Smooth muscle cell (in vitro differentiated cells): ENCODE results near the gene SPIN2B. TPM values are rescaled to one million over a fixed set of nuclear protein-coding genes. Genes with fewer than 3 reads are reported as not detected.
"Not testable (repeated sequence)": the region's sequence is repeated elsewhere in the genome, so short reads cannot be mapped to it uniquely, and the experiment has no call there.

Experiments
- DNase-seq: peaks from one replicate; lab custom pipeline; 2025; ENCODE audit not compliant: unreplicated experiment; lab: John Stamatoyannopoulos, UW
- H2AFZ ChIP-seq: fragments of 200-600 bp; sonication (generic); 2 replicates; pipeline ENCODE4 v1.6.0; 2016; ENCODE audit warnings: antibody characterized with exemption, low read depth, mild to moderate bottlenecking
- H3F3A ChIP-seq: fragments of 200-600 bp; sonication (generic); 2 replicates; pipeline ENCODE4 v1.6.0; 2017; ENCODE audit warnings: antibody characterized with exemption, low read depth
- H3K27ac ChIP-seq: fragments of 200-600 bp; sonication (generic); 2 replicates; pipeline ENCODE4 v1.5.1; 2016; ENCODE audit warnings: low read depth, mild to moderate bottlenecking
- H3K27me3 ChIP-seq: fragments of 200-600 bp; sonication (generic); 2 replicates; pipeline ENCODE4 v1.6.1; 2016; ENCODE audit warnings: low read depth, mild to moderate bottlenecking
- H3K36me3 ChIP-seq: fragments of 200-600 bp; sonication (generic); 2 replicates; pipeline ENCODE4 v1.5.1; 2016; ENCODE audit warnings: low read depth
- H3K4me1 ChIP-seq: fragments of 200-600 bp; sonication (generic); 2 replicates; pipeline ENCODE4 v1.5.1; 2016; ENCODE audit warnings: low read depth
- H3K4me2 ChIP-seq: fragments of 200-600 bp; sonication (generic); 2 replicates; pipeline ENCODE4 v1.6.0; 2016; ENCODE audit warnings: mild to moderate bottlenecking
- H3K4me3 ChIP-seq: fragments of 200-600 bp; sonication (generic); 2 replicates; pipeline ENCODE4 v1.5.1; 2016; ENCODE audit warnings: mild to moderate bottlenecking
- H3K79me2 ChIP-seq: fragments of 200-600 bp; sonication (generic); 2 replicates; pipeline ENCODE4 v1.6.0; 2016; ENCODE audit warnings: low read depth, mild to moderate bottlenecking
- H3K9ac ChIP-seq: fragments of 200-600 bp; sonication (generic); 2 replicates; pipeline ENCODE4 v1.6.0; 2016; ENCODE audit warnings: low read depth
- H3K9me3 ChIP-seq: fragments of 200-600 bp; sonication (generic); replicated peaks from 2 replicates; pipeline ENCODE4 v1.5.1; 2016; ENCODE audit warnings: low read depth
- H4K20me1 ChIP-seq: fragments of 200-600 bp; sonication (generic); 2 replicates; pipeline ENCODE4 v1.6.0; 2016; ENCODE audit warnings: low read depth
- CTCF ChIP-seq: fragments of 200-600 bp; sonication (generic); IDR thresholded peaks from 2 replicates; pipeline ENCODE4 v1.5.1; 2017; ENCODE audit warnings: borderline replicate concordance, mild to moderate bottlenecking, antibody characterized with exemption; ENCODE audit not compliant: insufficient read depth, poor library complexity, severe bottlenecking
- WGBS: methylation state at CpG from one replicate; pipeline ENCODE4 v1.1.7; 2016; ENCODE audit warnings: low lambda C conversion rate; 5-methylcytosine and 5-hydroxymethylcytosine counted together
- polyA plus RNA-seq: library from polyadenylated mRNA; unstranded; fragments of >200 nt; fragmentation: Nextera tagmentation; extraction: Ambion mirVana; gene quantifications from 2 replicates; pipeline ENCODE4 v1.2.1, GENCODE V29; 2016
- total RNA-seq: library from RNA; depleted of rRNA; stranded (reverse); fragments of >200 nt; gene quantifications from 2 replicates; pipeline ENCODE4 v1.2.3, GENCODE V29; 2014

SPIN2B gene
- total RNA-seq (2.8 and 3.6 TPM in 2 replicates), polyA plus RNA-seq (4.3 and 7.6 TPM in 2 replicates)

- peak; percentile 24 for DNase-seq
Observed at GRCh38 chrX:57121162-57121755, at the start of gene SPIN2B. SPIN2B (minus strand) TSS chrX:57121548.

GRCh38 chrX:57156397-57157049 is 35.2 kb upstream of the SPIN2B start:
- Histone ChIP-seq H3K27ac (no peak overlapping the region), H3K4me3 (no peak overlapping the region), H3F3A (no peaks in the 10 kb centered on the region), H3K4me2 (no peak overlapping the region), H4K20me1 (no peaks in the 10 kb centered on the region), H3K36me3 (no peaks in the 10 kb centered on the region), H2AFZ (no peak overlapping the region), H3K27me3 (no peaks in the 10 kb centered on the region), H3K79me2 (no peaks in the 10 kb centered on the region), H3K4me1 (no peaks in the 10 kb centered on the region), H3K9ac (no peak overlapping the region), H3K9me3 (no peaks in the 10 kb centered on the region)
- DNase-seq: no peak
- 70% methylated on average over 5 of the region's 5 CpGs for WGBS
- peak; percentile 33 for TF ChIP-seq CTCF

More at GRCh38 chrX:57121162-57121755, at the start of gene SPIN2B:
- H4K20me1 ChIP-seq: no peaks in the 10 kb centered on the region
- no peak for TF ChIP-seq CTCF
- H3K27ac ChIP-seq: peak within 1 kb of the TSS; percentile 53
- no peaks in the 10 kb centered on the region for H3K36me3 ChIP-seq
- no peaks in the 10 kb centered on the region for H3K27me3 ChIP-seq
- no peaks in the 10 kb centered on the region for H3K9me3 ChIP-seq
- H3K9ac ChIP-seq: peak within 1 kb of the TSS; percentile 57
- no peaks in the 10 kb centered on the region for H3K79me2 ChIP-seq
- peak within 1 kb of the TSS; percentile 73 for H3K4me3 ChIP-seq
- WGBS: 47% methylated on average over 43 of the region's 43 CpGs
- H3F3A ChIP-seq: no peaks in the 10 kb centered on the region
- peak within 1 kb of the TSS; percentile 73 for H2AFZ ChIP-seq
- H3K4me1 ChIP-seq: no peaks in the 10 kb centered on the region
- H3K4me2 ChIP-seq: peak within 1 kb of the TSS; percentile 80

GRCh38 chrX:57155171-57155570 is 33.8 kb upstream of the SPIN2B start:
- H3K4me1 ChIP-seq: no peaks in the 10 kb centered on the region
- H3K79me2 ChIP-seq: no peaks in the 10 kb centered on the region
- H3K9ac ChIP-seq: no peak overlapping the region
- H3K4me2 ChIP-seq: no peak overlapping the region
- H3K27me3 ChIP-seq: no peaks in the 10 kb centered on the region
- DNase-seq: no peak
- no peaks in the 10 kb centered on the region for H3K36me3 ChIP-seq
- no peaks in the 10 kb centered on the region for H3K9me3 ChIP-seq
- no peak overlapping the region for H3K27ac ChIP-seq
- no peaks in the 10 kb centered on the region for H3F3A ChIP-seq
- no peaks in the 10 kb centered on the region for H4K20me1 ChIP-seq
- 73% methylated on average over 2 of the region's 2 CpGs for WGBS
- H2AFZ ChIP-seq: no peak overlapping the region
- H3K4me3 ChIP-seq: no peak overlapping the region
- TF ChIP-seq CTCF: no peak

- H3K4me3 ChIP-seq, H3K27ac ChIP-seq, H2AFZ ChIP-seq, H3K4me1 ChIP-seq, H3K27me3 ChIP-seq, H3K4me2 ChIP-seq, H3F3A ChIP-seq, H3K79me2 ChIP-seq, DNase-seq, H3K9ac ChIP-seq, H4K20me1 ChIP-seq, H3K9me3 ChIP-seq, H3K36me3 ChIP-seq: not testable (repeated sequence)
- 86% methylated on average over 8 of the region's 8 CpGs for WGBS
Observed at GRCh38 chrX:57152222-57152621, 30.9 kb upstream of the SPIN2B start.
